ENCODE measurements around the gene SSR3.

DNA sequence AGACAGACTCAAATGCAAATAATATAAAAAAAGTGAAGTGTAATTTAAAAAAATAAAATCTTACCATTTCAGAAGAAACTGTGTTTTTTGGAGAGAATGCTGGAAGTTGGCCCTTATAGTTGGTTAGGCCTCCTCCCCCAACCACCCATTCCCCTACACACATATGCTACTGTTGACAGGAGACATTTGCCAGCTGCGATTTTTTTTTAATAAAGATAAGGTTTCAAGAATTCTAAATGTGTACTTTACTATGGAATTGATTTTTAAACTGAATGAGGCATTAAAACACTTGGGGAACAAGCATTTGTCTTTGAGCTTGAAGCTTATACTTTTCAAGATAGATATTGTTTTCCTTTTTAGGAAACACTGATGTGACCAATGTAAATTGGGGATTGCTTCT lies 4.4 kb upstream of the SSR3 start:
- TF ChIP-seq, protein P1, sequence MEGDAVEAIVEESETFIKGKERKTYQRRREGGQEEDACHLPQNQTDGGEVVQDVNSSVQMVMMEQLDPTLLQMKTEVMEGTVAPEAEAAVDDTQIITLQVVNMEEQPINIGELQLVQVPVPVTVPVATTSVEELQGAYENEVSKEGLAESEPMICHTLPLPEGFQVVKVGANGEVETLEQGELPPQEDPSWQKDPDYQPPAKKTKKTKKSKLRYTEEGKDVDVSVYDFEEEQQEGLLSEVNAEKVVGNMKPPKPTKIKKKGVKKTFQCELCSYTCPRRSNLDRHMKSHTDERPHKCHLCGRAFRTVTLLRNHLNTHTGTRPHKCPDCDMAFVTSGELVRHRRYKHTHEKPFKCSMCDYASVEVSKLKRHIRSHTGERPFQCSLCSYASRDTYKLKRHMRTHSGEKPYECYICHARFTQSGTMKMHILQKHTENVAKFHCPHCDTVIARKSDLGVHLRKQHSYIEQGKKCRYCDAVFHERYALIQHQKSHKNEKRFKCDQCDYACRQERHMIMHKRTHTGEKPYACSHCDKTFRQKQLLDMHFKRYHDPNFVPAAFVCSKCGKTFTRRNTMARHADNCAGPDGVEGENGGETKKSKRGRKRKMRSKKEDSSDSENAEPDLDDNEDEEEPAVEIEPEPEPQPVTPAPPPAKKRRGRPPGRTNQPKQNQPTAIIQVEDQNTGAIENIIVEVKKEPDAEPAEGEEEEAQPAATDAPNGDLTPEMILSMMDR (IDR thresholded peaks at IDR 0.05), result no peak
- no peak for TF ChIP-seq POLR2A (IDR thresholded peaks at IDR 0.05)
